IMR-90 (cell line): ENCODE measurements around the gene FBXW8. TPM values are rescaled to one million over a fixed set of nuclear protein-coding genes. Genes with fewer than 3 reads are reported as not detected.

Source experiments
- ATAC-seq: fragments of 200-7000 bp; cut with Tn5 transposase; 2 replicates; pipeline ENCODE4 v1.9.1; 2020; ENCODE audit warnings: low read depth, mild to moderate bottlenecking, moderate library complexity
- BruUV-seq: library from RNA; stranded (reverse); fragments of 400-500 nt; replicated peaks from 2 replicates; lab custom pipeline; 2021; lab: Mats Ljungman, UMichigan
- CTCF ChIA-PET: fragments of 300-600 bp; formaldehyde crosslinking; extraction: SDS; loops from one replicate; lab custom pipeline; 2021; ENCODE audit warnings: antibody characterized with exemption; lab: Yijun Ruan, JAX
- POLR2A ChIA-PET: fragments of 300-600 bp; sonication (Branson Sonifier 250); formaldehyde crosslinking; loops from one replicate; lab custom pipeline; 2022; ENCODE audit warnings: antibody characterized with exemption; ENCODE audit not compliant: unreplicated experiment; lab: Charles Lee
- DNase-seq: peaks from one replicate; pipeline ENCODE4 v3.0.0; 2013
- H2AFZ ChIP-seq: replicated peaks from 2 replicates; pipeline ENCODE3; 2013; ENCODE audit warnings: low read length, mild to moderate bottlenecking; ENCODE audit not compliant: poor library complexity
- H2AK5ac ChIP-seq: 2 replicates; pipeline ENCODE4 v1.6.1; 2013; ENCODE audit warnings: low read depth, low read length, inconsistent platforms
- H2AK9ac ChIP-seq: replicated peaks from 2 replicates; pipeline ENCODE3; 2013; ENCODE audit warnings: mild to moderate bottlenecking, low read depth, low read length, moderate library complexity; ENCODE audit not compliant: poor library complexity
- H2BK120ac ChIP-seq: 2 replicates; pipeline ENCODE4 v1.6.1; 2013; ENCODE audit warnings: low read depth, low read length, inconsistent platforms
- H2BK15ac ChIP-seq: 3 replicates; pipeline ENCODE4 v1.6.1; 2013; ENCODE audit warnings: low read depth, low read length, inconsistent platforms
- H2BK20ac ChIP-seq: 2 replicates; pipeline ENCODE4 v1.6.1; 2013; ENCODE audit warnings: low read depth, mild to moderate bottlenecking, inconsistent platforms, low read length, moderate library complexity
- H2BK5ac ChIP-seq: 2 replicates; pipeline ENCODE4 v1.6.1; 2013; ENCODE audit warnings: mild to moderate bottlenecking, low read depth, low read length, inconsistent platforms; ENCODE audit not compliant: poor library complexity, severe bottlenecking
- H3K14ac ChIP-seq: replicated peaks from 2 replicates; pipeline ENCODE4 v1.6.1; 2013; ENCODE audit warnings: low read depth, low read length, inconsistent platforms
- H3K18ac ChIP-seq: 2 replicates; pipeline ENCODE4 v1.6.1; 2013; ENCODE audit warnings: low read depth, low read length, control low read depth
- H3K23ac ChIP-seq: 2 replicates; pipeline ENCODE4 v1.6.1; 2013; ENCODE audit warnings: low read depth, low read length, inconsistent platforms
- H3K27ac ChIP-seq: 2 replicates; pipeline ENCODE4 v1.5.1; 2013; ENCODE audit warnings: mild to moderate bottlenecking, control low read depth, low read length; ENCODE audit not compliant: insufficient read depth
- H3K27me3 ChIP-seq: 2 replicates; pipeline ENCODE4 v1.6.1; 2013; ENCODE audit warnings: low read length; ENCODE audit not compliant: control insufficient read depth, insufficient read depth
- H3K36me3 ChIP-seq: 2 replicates; pipeline ENCODE4 v1.6.1; 2013; ENCODE audit warnings: low read length, mixed read lengths; ENCODE audit not compliant: control insufficient read depth, insufficient read depth
- H3K4ac ChIP-seq: 2 replicates; pipeline ENCODE4 v1.6.1; 2013; ENCODE audit warnings: low read depth, low read length, inconsistent platforms
- H3K4me1 ChIP-seq: 2 replicates; pipeline ENCODE4 v1.6.1; 2013; ENCODE audit warnings: low read length, mixed read lengths; ENCODE audit not compliant: control insufficient read depth, insufficient read depth
- H3K4me2 ChIP-seq: 2 replicates; pipeline ENCODE4 v1.6.1; 2013; ENCODE audit warnings: low read depth, mild to moderate bottlenecking, control low read depth, low read length, moderate library complexity
- H3K4me3 ChIP-seq: 2 replicates; pipeline ENCODE4 v1.5.1; 2013; ENCODE audit warnings: low read depth, mild to moderate bottlenecking, control low read depth, low read length, moderate library complexity; ENCODE audit not compliant: insufficient read depth
- H3K56ac ChIP-seq: 2 replicates; pipeline ENCODE4 v1.6.1; 2013; ENCODE audit warnings: low read length, inconsistent platforms; ENCODE audit not compliant: insufficient read depth; ENCODE audit errors: extremely low read depth
- H3K79me1 ChIP-seq, 2 experiments: 2 replicates each; pipeline ENCODE4 v1.6.1; 2013; ENCODE audit warnings: low read length in 2 of 2, inconsistent platforms in 1 of 2, low read depth in 1 of 2
- H3K9ac ChIP-seq: 2 replicates; pipeline ENCODE4 v1.6.1; 2013; ENCODE audit warnings: low read depth, low read length, control low read depth
- H3K9me1 ChIP-seq: 2 replicates; pipeline ENCODE4 v1.6.1; 2013; ENCODE audit warnings: low read length, inconsistent platforms; ENCODE audit not compliant: insufficient read depth
- H3K9me3 ChIP-seq: 2 replicates; pipeline ENCODE4 v1.6.1; 2013; ENCODE audit warnings: low read length; ENCODE audit not compliant: control insufficient read depth, insufficient read depth
- H4K20me1 ChIP-seq: 2 replicates; pipeline ENCODE4 v1.6.1; 2013; ENCODE audit warnings: low read length, inconsistent platforms; ENCODE audit not compliant: insufficient read depth
- H4K5ac ChIP-seq: 2 replicates; pipeline ENCODE4 v1.6.1; 2013; ENCODE audit warnings: mild to moderate bottlenecking, low read depth, low read length, control low read depth
- H4K8ac ChIP-seq, 2 experiments: 2 replicates each; pipeline ENCODE4 v1.6.1; 2013; ENCODE audit warnings: low read depth in 2 of 2, low read length in 2 of 2, control low read depth in 1 of 2, inconsistent platforms in 1 of 2
- H4K91ac ChIP-seq: 2 replicates; pipeline ENCODE4 v1.6.1; 2013; ENCODE audit warnings: low read depth, low read length, inconsistent platforms; ENCODE audit not compliant: insufficient read depth
- MXI1 ChIP-seq: IDR thresholded peaks from 2 replicates; pipeline ENCODE4 v1.6.1; 2012; ENCODE audit warnings: low read depth, mild to moderate bottlenecking, low read length, moderate library complexity, borderline replicate concordance
- RAD21 ChIP-seq: IDR thresholded peaks from 2 replicates; pipeline ENCODE4 v1.6.1; 2012; ENCODE audit warnings: low read length, improper control_type of control experiment
- RCOR1 ChIP-seq: IDR thresholded peaks from 2 replicates; pipeline ENCODE4 v1.6.1; 2012; ENCODE audit warnings: mild to moderate bottlenecking, low read length, improper control_type of control experiment; ENCODE audit not compliant: insufficient replicate concordance
- RFX5 ChIP-seq: IDR thresholded peaks from 2 replicates; pipeline ENCODE4 v1.8.0; 2012; ENCODE audit warnings: low read depth, mild to moderate bottlenecking, low read length, moderate library complexity
- WGBS, 2 experiments: methylation state at CpG; one replicate each; pipeline versions ENCODE4 v1.1.5 to v1.1.7; 2013; ENCODE audit warnings: missing lambda C conversion rate in 2 of 2; ENCODE audit not compliant: insufficient read length in 1 of 2; ENCODE audit errors: extremely low coverage in 2 of 2; 5-methylcytosine and 5-hydroxymethylcytosine counted together
- dilution Hi-C: fragments of 300-500 bp; cut with HindIII; formaldehyde crosslinking; loops from one replicate; pipeline ENCODE4 v1.14.3; 2018; ENCODE audit warnings: low sequenced_read_pairs; ENCODE audit not compliant: unreplicated experiment
- in situ Hi-C: fragments of 300-500 bp; cut with MboI; formaldehyde crosslinking; loops from 3 replicates; pipeline ENCODE4 v1.14.3; 2019; ENCODE audit warnings: low sequenced_read_pairs, inconsistent platforms, mixed read lengths
- intact Hi-C: fragments of 100-400 bp; cut with micrococcal nuclease; formaldehyde crosslinking; loops from 2 replicates; pipeline ENCODE4 v1.10.0; 2022
- polyA plus RNA-seq, 3 experiments: library from polyadenylated mRNA; depleted of rRNA; stranded (reverse); fragments of >200 nt; gene quantifications; 2 replicates each; pipeline ENCODE4 v1.2.3, GENCODE V29; 2012; ENCODE audit warnings: low replicate concordance in 1 of 3
- total RNA-seq: library from RNA; depleted of rRNA; stranded (reverse); fragments of >200 nt; gene quantifications from 2 replicates; pipeline ENCODE4 v1.2.3, GENCODE V29; 2012
- TF ChIP-seq, protein P1 (sequence below): fragments of 150-350 bp; IDR thresholded peaks from 2 replicates; pipeline ENCODE4 v1.6.1; 2017; ENCODE audit warnings: mild to moderate bottlenecking, antibody characterized with exemption, low read length, low read depth

The FBXW8 gene
- total and polyA plus RNA-seq, 2 of the 4 experiments (the other 2 are of a cell fraction) = 20.3 to 25.8 TPM

DNA sequence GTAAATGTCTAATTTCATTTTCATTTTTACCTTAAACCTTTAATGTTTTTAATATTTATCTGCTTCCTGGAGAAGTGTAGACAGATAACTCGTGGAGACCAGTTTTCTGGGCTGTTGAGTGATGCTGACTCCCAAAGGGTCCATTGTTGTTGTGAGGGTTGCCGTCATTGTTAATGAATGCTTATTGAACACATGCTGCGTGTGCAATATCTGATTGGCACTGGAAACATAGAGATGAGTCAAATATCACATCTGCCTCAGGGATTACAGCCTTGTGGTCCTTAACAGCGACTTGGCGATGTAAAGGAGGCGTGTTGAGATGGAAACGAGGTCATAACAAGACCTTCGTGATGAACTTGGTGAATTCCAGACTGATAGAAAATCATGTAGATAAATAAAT, 85.9 kb downstream of the FBXW8 start:
- Histone ChIP-seq H4K5ac (no peak overlapping the region), H2AFZ (no peak overlapping the region), H3K27ac (no peak overlapping the region), H2BK5ac (no peak overlapping the region), H3K18ac (no peak overlapping the region), H3K4me2 (no peak overlapping the region), H4K91ac (no peak overlapping the region), H4K8ac (no peak overlapping the region), H3K23ac (no peak overlapping the region), H3K79me1 (peaks cover 24 to 25% of the 10 kb centered on the region in 2 experiments), H2AK9ac (no peak overlapping the region), H2BK15ac (no peak overlapping the region), H3K9me3 (no peaks in the 10 kb centered on the region), H2BK120ac (no peak overlapping the region), H3K27me3 (no peaks in the 10 kb centered on the region), H3K14ac (no peak overlapping the region), H3K4me1 (no peaks in the 10 kb centered on the region), H3K4me3 (no peak overlapping the region), H3K4ac (no peak overlapping the region), H3K9ac (no peak overlapping the region), H3K56ac (no peak overlapping the region), H3K36me3 (peaks cover 23% of the 10 kb centered on the region), H4K20me1 (no peaks in the 10 kb centered on the region), H3K9me1 (peaks cover 3% of the 10 kb centered on the region; the same call in 1 of the 2 replicates), H2BK20ac (no peak overlapping the region), H2AK5ac (no peak overlapping the region)
- ATAC-seq = no peak
- in situ Hi-C loops = no loop called here
- 95% methylated on average over 4 of the region's 8 CpGs; no CpG with 5 or more reads in 1 of the 2 experiments for WGBS, 2 experiments
- POLR2A ChIA-PET = no interaction called here
- BruUV-seq = no TSS peak
- CTCF ChIA-PET = no interaction called here
- peak; percentile 13 for DNase-seq
- TF ChIP-seq, protein P1, sequence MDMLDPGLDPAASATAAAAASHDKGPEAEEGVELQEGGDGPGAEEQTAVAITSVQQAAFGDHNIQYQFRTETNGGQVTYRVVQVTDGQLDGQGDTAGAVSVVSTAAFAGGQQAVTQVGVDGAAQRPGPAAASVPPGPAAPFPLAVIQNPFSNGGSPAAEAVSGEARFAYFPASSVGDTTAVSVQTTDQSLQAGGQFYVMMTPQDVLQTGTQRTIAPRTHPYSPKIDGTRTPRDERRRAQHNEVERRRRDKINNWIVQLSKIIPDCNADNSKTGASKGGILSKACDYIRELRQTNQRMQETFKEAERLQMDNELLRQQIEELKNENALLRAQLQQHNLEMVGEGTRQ = no peak
- TF ChIP-seq RFX5 (no peak), MXI1 (no peak), RCOR1 (no peak), RAD21 (no peak)
- dilution Hi-C loops = no loop called here
- intact Hi-C loops = no loop called here
